ENCODE data around the gene PCDH7. TPM values are rescaled to one million over a fixed set of nuclear protein-coding genes. Genes with fewer than 3 reads are reported as not detected.

PCDH7 gene
- total RNA-seq, 1 donor from 2014 or later: 2.8 TPM

GRCh38 chr4:30744957-30745640 lies 24.9 kb downstream of the PCDH7 start:
- Mint-ChIP-seq H3K36me3 (ENCODE audit: unreplicated experiment) (no peaks in the 10 kb centered on the region), H3K27ac (ENCODE audit: unreplicated experiment) (no peak overlapping the region), H3K9me3 (ENCODE audit: unreplicated experiment) (no peaks in the 10 kb centered on the region), H3K4me1 (ENCODE audit: low read depth, unreplicated experiment) (no peaks in the 10 kb centered on the region), H3K27me3 (ENCODE audit: unreplicated experiment) (no peaks in the 10 kb centered on the region), H3K4me3 (ENCODE audit: unreplicated experiment) (no peak overlapping the region)
- TF ChIP-seq CTCF (IDR thresholded peaks at IDR 0.05; ENCODE audit: partially characterized antibody, unreplicated experiment): no peak
- no peak for DNase-seq

- Mint-ChIP-seq H3K36me3 (ENCODE audit: unreplicated experiment) (no peaks in the 10 kb centered on the region), H3K4me1 (ENCODE audit: low read depth, unreplicated experiment) (no peaks in the 10 kb centered on the region), H3K27ac (ENCODE audit: unreplicated experiment) (no peak overlapping the region), H3K27me3 (ENCODE audit: unreplicated experiment) (no peaks in the 10 kb centered on the region), H3K9me3 (ENCODE audit: unreplicated experiment) (no peaks in the 10 kb centered on the region), H3K4me3 (ENCODE audit: unreplicated experiment) (no peak overlapping the region)
- TF ChIP-seq CTCF (IDR thresholded peaks at IDR 0.05; ENCODE audit: partially characterized antibody, unreplicated experiment): no peak
- DNase-seq: no peak
Measured at GRCh38 chr4:30746735-30747134, 26.6 kb downstream of the PCDH7 start.

- Mint-ChIP-seq H3K27me3 (ENCODE audit: unreplicated experiment) (no peaks in the 10 kb centered on the region), H3K4me1 (ENCODE audit: low read depth, unreplicated experiment) (no peaks in the 10 kb centered on the region), H3K36me3 (ENCODE audit: unreplicated experiment) (no peaks in the 10 kb centered on the region), H3K9me3 (ENCODE audit: unreplicated experiment) (no peaks in the 10 kb centered on the region), H3K4me3 (ENCODE audit: unreplicated experiment) (no peak overlapping the region), H3K27ac (ENCODE audit: unreplicated experiment) (no peak overlapping the region)
- no peak for TF ChIP-seq CTCF (IDR thresholded peaks at IDR 0.05; ENCODE audit: partially characterized antibody, unreplicated experiment)
- no peak for DNase-seq
Measured at GRCh38 chr4:30753316-30753715, 33.1 kb downstream of the PCDH7 start.

- Mint-ChIP-seq H3K27me3 (ENCODE audit: unreplicated experiment) (no peaks in the 10 kb centered on the region), H3K27ac (ENCODE audit: unreplicated experiment) (no peak overlapping the region), H3K4me3 (ENCODE audit: unreplicated experiment) (no peak overlapping the region), H3K9me3 (ENCODE audit: unreplicated experiment) (no peaks in the 10 kb centered on the region), H3K36me3 (ENCODE audit: unreplicated experiment) (no peaks in the 10 kb centered on the region), H3K4me1 (ENCODE audit: low read depth, unreplicated experiment) (no peaks in the 10 kb centered on the region)
- no peak for TF ChIP-seq CTCF (IDR thresholded peaks at IDR 0.05; ENCODE audit: partially characterized antibody, unreplicated experiment)
- DNase-seq: no peak
Measured at GRCh38 chr4:30754021-30754420, 33.9 kb downstream of the PCDH7 start.

- no peak for DNase-seq
- H3K36me3 Mint-ChIP-seq (ENCODE audit: unreplicated experiment): no peaks in the 10 kb centered on the region
- TF ChIP-seq CTCF (IDR thresholded peaks at IDR 0.05; ENCODE audit: partially characterized antibody, unreplicated experiment): no peak
- H3K27me3 Mint-ChIP-seq (ENCODE audit: unreplicated experiment): no peaks in the 10 kb centered on the region
- no peak overlapping the region for H3K4me3 Mint-ChIP-seq (ENCODE audit: unreplicated experiment)
- no peak overlapping the region for H3K27ac Mint-ChIP-seq (ENCODE audit: unreplicated experiment)
- no peaks in the 10 kb centered on the region for H3K9me3 Mint-ChIP-seq (ENCODE audit: unreplicated experiment)
- H3K4me1 Mint-ChIP-seq (ENCODE audit: low read depth, unreplicated experiment): no peaks in the 10 kb centered on the region
Measured at GRCh38 chr4:30755346-30755745, 35.2 kb downstream of the PCDH7 start.

Measured in glutamatergic neuron (in vitro differentiated cells).